GM10266 (cell line): Measurements from ENCODE around the gene KLHL6.
"Not testable (repeated sequence)": the region's sequence is repeated elsewhere in the genome, so short reads cannot be mapped to it uniquely, and the experiment has no call there.

Source experiments
- DNase-seq: peaks from one replicate; pipeline ENCODE4 v3.0.0; 2012; ENCODE audit errors: extremely low spot score
- CTCF ChIP-seq: IDR thresholded peaks from 2 replicates; pipeline ENCODE4 v1.5.1; 2012; ENCODE audit warnings: mild to moderate bottlenecking, low read depth; ENCODE audit not compliant: control insufficient read depth, insufficient read depth; ENCODE audit errors: missing control alignments

The KLHL6 gene

DNA sequence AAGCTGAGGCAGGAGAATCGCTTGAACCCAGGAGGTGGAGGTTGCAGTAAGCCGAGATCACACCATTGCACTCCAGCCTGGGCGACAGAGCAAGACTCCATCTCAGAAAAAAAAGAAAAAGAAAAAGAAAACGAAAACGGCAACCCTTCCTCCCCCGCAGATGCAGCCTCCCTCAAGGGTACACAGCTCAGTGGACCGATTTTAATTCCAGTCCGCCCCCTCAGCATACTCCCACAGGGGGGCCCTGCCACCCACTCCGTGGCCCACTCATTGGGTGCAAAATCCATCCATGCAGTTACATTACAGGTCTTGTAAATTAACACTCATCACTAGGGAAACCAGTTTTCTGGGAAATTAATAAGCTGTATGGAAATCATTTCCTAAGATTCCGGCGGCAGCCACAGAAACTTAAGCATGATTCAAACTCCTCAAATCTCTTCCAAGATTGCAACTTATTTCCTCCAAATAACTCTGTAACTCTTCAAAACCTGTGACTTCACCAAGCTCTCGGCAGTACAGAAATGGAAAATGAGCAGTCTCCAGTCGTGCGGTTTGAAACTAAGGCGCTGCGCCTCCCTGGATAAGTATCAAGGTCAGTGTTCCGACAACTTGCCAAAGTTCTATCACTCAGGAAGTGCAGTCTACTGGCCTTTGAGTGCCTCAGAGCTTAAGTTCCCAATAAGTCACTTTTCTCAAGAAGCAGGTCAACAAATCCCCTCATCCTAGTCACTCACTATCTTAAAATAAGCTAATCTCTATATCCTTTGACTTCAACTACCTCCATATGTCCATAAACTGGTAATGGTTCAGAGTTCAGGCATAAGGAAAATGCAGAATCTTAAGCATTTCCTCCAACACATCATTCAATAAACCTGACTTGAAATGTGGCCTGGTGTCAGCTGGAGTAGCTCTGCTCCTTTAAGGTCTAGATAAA lies 24.7 kb upstream of the KLHL6 start:
- no peak for TF ChIP-seq CTCF
- DNase-seq: no peak

GRCh38 chr3:183578179-183578578 lies 22.7 kb upstream of the KLHL6 start:
- TF ChIP-seq CTCF: no peak
- no peak for DNase-seq

DNA sequence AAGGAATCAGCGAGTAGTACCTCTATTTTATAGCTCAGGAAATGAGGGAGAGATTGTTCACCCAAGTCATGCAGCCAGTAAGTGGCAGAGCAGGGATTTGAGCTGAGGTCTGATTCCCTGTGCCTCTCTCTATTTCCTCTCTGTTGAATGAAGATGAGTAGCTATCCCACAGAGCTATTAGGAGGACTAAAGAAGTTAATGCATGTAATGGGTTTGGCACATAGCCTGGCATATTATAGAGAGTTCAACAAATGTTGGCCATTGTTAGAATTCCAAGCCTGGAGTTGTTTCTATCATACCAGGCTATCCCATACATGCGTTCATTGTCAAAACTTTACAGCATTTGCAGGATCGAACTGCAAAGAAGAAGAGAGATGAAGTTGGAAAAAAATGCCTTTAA lies 21.8 kb upstream of the KLHL6 start:
- DNase-seq: no peak
- no peak for TF ChIP-seq CTCF

- DNase-seq: no peak
- TF ChIP-seq CTCF: no peak
These were observed 21.1 kb upstream of the KLHL6 start for GRCh38 chr3:183576487-183577107.

- no peak for DNase-seq
- TF ChIP-seq CTCF: no peak
These were observed 17.4 kb upstream of the KLHL6 start for GRCh38 chr3:183572935-183573334.

- DNase-seq: not testable (repeated sequence)
These were observed 14.7 kb upstream of the KLHL6 start for GRCh38 chr3:183570191-183570590.

DNA sequence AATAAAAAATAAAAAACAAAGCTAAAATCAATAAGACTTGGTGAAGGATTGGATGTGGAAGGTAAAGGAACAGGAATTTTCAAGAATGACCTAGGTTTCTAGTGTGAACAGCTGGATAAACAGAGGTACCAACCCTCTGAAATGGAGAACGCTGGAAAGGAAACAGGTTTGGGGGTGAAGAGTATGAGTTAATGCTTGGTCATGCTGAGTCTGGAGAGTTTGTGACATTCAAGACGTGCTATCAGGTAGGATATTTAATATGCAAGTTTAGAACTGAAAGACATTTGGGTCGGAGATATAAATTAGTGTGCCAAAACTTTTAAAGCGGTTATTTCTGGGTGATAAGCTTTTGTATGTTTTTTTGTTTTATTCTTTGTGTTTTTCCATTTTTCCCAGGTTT lies 11.4 kb upstream of the KLHL6 start:
- no peak for DNase-seq
- no peak for TF ChIP-seq CTCF
